ENCODE results near the gene DIP2B. TPM values are rescaled to one million over a fixed set of nuclear protein-coding genes. Genes with fewer than 3 reads are reported as not detected.

Gene DIP2B
- total and polyA plus RNA-seq, 2 of the 13 experiments (the other 11 are each of a cell fraction or from before 2014, with no cell fraction given) = 32.1 to 35.8 TPM

DNA sequence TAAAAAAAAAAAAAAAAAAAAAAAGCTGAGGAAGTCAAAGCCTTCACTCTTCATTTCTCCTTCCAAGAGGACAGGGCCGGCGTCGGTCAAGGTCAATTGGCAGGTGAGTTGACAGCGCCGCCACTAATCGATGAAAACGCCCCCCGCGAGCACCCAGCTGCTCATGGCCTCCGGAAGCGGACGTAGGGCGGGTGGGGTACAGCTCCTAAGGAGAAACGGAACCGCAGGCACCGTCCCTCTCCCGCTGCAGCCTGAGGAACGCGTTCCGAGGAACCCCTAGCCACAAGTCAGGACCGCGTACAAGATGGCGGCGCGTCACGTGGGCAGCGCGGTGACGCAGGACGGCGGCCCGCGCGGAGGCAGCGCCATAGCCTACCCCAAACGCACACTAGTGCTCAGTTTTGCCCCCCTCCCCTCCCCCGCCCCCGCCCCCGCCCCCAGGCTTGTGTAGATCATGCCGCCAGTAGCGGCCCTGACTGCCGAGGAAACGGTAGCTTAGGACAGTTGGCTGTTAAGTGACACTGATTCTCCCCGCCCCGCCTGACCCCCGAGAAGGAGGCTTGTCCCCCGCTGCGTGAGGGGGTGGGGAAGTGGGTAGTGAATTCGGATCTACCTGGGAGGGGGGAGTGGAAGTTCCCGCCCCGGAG is 259.0 kb downstream of the DIP2B start, which contains the start of gene ATF1 (continued):
- TF ChIP-seq, protein P1, sequence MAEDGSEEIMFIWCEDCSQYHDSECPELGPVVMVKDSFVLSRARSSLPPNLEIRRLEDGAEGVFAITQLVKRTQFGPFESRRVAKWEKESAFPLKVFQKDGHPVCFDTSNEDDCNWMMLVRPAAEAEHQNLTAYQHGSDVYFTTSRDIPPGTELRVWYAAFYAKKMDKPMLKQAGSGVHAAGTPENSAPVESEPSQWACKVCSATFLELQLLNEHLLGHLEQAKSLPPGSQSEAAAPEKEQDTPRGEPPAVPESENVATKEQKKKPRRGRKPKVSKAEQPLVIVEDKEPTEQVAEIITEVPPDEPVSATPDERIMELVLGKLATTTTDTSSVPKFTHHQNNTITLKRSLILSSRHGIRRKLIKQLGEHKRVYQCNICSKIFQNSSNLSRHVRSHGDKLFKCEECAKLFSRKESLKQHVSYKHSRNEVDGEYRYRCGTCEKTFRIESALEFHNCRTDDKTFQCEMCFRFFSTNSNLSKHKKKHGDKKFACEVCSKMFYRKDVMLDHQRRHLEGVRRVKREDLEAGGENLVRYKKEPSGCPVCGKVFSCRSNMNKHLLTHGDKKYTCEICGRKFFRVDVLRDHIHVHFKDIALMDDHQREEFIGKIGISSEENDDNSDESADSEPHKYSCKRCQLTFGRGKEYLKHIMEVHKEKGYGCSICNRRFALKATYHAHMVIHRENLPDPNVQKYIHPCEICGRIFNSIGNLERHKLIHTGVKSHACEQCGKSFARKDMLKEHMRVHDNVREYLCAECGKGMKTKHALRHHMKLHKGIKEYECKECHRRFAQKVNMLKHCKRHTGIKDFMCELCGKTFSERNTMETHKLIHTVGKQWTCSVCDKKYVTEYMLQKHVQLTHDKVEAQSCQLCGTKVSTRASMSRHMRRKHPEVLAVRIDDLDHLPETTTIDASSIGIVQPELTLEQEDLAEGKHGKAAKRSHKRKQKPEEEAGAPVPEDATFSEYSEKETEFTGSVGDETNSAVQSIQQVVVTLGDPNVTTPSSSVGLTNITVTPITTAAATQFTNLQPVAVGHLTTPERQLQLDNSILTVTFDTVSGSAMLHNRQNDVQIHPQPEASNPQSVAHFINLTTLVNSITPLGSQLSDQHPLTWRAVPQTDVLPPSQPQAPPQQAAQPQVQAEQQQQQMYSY (CRISPR knock-in tag; IDR thresholded peaks at IDR 0.05) = no peak
- no peak for TF ChIP-seq HOXD1 (CRISPR knock-in tag; IDR thresholded peaks at IDR 0.05)
- TF ChIP-seq ZNF83 (CRISPR knock-in tag; IDR thresholded peaks at IDR 0.05; ENCODE audit: borderline replicate concordance) = no peak
- TF ChIP-seq U2AF2 (IDR thresholded peaks at IDR 0.05; ENCODE audit: low read depth, low read length) = peak; percentile 38; the same call in 1 of the 2 replicates
- TF ChIP-seq ATF1 (CRISPR knock-in tag; IDR thresholded peaks at IDR 0.05) = 0 out of 2 replicates have a peak, but pooled peaks have one; percentile 33
- no peak for TF ChIP-seq RORA (CRISPR knock-in tag; IDR thresholded peaks at IDR 0.05)
- no peak; the same call in 1 of the 2 replicates for TF ChIP-seq ZNF329 (CRISPR knock-in tag; IDR thresholded peaks at IDR 0.05; ENCODE audit: low read depth)
- peak; percentile 65; the same call in 1 of the 2 replicates for TF ChIP-seq CHCHD3 (CRISPR knock-in tag; IDR thresholded peaks at IDR 0.05)
- no peak for TF ChIP-seq ZNF570 (CRISPR knock-in tag; IDR thresholded peaks at IDR 0.05; ENCODE audit: borderline replicate concordance)
- TF ChIP-seq, protein P2, sequence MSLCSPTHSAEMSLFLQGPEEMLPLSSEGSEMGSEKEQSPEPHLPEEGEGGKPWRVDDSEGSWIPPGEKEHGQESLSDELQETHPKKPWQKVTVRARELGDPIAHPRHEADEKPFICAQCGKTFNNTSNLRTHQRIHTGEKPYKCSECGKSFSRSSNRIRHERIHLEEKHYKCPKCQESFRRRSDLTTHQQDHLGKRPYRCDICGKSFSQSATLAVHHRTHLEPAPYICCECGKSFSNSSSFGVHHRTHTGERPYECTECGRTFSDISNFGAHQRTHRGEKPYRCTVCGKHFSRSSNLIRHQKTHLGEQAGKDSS (CRISPR knock-in tag; IDR thresholded peaks at IDR 0.05; ENCODE audit: borderline replicate concordance, low read depth) = 0 out of 2 replicates have a peak, but pooled peaks have one; percentile 65
- TF ChIP-seq, protein P3, sequence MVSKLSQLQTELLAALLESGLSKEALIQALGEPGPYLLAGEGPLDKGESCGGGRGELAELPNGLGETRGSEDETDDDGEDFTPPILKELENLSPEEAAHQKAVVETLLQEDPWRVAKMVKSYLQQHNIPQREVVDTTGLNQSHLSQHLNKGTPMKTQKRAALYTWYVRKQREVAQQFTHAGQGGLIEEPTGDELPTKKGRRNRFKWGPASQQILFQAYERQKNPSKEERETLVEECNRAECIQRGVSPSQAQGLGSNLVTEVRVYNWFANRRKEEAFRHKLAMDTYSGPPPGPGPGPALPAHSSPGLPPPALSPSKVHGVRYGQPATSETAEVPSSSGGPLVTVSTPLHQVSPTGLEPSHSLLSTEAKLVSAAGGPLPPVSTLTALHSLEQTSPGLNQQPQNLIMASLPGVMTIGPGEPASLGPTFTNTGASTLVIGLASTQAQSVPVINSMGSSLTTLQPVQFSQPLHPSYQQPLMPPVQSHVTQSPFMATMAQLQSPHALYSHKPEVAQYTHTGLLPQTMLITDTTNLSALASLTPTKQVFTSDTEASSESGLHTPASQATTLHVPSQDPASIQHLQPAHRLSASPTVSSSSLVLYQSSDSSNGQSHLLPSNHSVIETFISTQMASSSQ (IDR thresholded peaks at IDR 0.05; ENCODE audit: low read depth) = no peak
- TF ChIP-seq, protein P3 (CRISPR knock-in tag; IDR thresholded peaks at IDR 0.05; ENCODE audit: borderline replicate concordance) = no peak; the same call in 1 of the 2 replicates
- TF ChIP-seq ASH2L (IDR thresholded peaks at IDR 0.05; ENCODE audit: insufficient read length, low read depth, low read length) = peak; percentile 73
- TF ChIP-seq MIXL1 (CRISPR knock-in tag; IDR thresholded peaks at IDR 0.05) = peak; percentile 50; the same call in 1 of the 2 replicates
- no peak for TF ChIP-seq ZNF619 (CRISPR knock-in tag; IDR thresholded peaks at IDR 0.05)
- TF ChIP-seq ZKSCAN5 (CRISPR knock-in tag; IDR thresholded peaks at IDR 0.05) = no peak
- no peak for TF ChIP-seq XBP1 (CRISPR knock-in tag; IDR thresholded peaks at IDR 0.05)
- TF ChIP-seq SRSF1 (optimal IDR thresholded peaks at IDR 0.05; ENCODE audit: low read depth, low read length) = peak; percentile 73
- TF ChIP-seq, protein P4, sequence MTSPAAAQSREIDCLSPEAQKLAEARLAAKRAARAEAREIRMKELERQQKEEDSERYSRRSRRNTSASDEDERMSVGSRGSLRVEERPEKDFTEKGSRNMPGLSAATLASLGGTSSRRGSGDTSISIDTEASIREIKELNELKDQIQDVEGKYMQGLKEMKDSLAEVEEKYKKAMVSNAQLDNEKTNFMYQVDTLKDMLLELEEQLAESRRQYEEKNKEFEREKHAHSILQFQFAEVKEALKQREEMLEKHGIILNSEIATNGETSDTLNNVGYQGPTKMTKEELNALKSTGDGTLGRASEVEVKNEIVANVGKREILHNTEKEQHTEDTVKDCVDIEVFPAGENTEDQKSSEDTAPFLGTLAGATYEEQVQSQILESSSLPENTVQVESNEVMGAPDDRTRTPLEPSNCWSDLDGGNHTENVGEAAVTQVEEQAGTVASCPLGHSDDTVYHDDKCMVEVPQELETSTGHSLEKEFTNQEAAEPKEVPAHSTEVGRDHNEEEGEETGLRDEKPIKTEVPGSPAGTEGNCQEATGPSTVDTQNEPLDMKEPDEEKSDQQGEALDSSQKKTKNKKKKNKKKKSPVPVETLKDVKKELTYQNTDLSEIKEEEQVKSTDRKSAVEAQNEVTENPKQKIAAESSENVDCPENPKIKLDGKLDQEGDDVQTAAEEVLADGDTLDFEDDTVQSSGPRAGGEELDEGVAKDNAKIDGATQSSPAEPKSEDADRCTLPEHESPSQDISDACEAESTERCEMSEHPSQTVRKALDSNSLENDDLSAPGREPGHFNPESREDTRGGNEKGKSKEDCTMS (CRISPR knock-in tag; conservative IDR thresholded peaks at IDR 0.05) = no peak
